ENCODE measurements around the gene OTOS.

The OTOS gene

DNA sequence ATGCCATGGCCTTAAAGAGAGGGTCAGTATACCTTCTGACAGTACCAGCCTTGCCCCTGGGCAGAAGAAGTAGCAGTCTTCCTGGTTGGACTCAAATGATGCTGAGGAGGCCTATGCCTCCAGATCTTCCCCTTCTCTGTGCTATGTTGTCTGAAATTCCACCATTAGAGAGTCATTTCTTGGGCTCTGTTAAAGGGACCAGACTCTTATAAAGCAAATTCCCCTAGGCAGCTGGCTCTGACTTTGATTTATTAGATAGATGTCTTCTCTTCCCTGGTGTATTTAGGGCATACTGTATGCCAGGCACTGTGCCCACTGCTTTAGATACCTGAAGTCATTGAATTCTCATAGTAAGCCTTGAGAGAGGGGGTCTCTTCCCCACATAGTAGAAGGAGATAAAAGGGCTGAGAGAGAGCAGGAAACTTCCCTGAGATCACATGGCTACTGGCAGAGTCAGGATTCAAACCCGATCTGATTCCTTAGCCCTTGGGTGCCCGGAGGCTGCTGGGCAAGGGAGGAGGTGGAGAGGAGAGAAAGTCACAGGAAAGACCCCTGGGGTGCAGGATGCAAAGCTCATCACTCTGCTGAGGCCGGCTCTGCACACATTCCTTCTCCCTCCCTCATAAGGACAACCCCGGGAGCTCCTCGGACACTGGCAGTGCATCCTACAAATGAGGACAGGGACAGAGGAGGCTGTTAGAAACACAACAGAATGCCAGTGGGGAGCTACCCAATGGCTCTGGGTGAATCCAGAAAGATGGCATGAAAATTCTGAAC is 27.4 kb downstream of the OTOS start:
- no peaks in the 10 kb centered on the region for H3K9me2 ChIP-seq (replicated peaks; ENCODE audit: control insufficient read depth, low read length)
- no peak for TF ChIP-seq EZH2phosphoT487 (IDR thresholded peaks at IDR 0.05; ENCODE audit: borderline replicate concordance, low read length)
- TF ChIP-seq, protein P1, sequence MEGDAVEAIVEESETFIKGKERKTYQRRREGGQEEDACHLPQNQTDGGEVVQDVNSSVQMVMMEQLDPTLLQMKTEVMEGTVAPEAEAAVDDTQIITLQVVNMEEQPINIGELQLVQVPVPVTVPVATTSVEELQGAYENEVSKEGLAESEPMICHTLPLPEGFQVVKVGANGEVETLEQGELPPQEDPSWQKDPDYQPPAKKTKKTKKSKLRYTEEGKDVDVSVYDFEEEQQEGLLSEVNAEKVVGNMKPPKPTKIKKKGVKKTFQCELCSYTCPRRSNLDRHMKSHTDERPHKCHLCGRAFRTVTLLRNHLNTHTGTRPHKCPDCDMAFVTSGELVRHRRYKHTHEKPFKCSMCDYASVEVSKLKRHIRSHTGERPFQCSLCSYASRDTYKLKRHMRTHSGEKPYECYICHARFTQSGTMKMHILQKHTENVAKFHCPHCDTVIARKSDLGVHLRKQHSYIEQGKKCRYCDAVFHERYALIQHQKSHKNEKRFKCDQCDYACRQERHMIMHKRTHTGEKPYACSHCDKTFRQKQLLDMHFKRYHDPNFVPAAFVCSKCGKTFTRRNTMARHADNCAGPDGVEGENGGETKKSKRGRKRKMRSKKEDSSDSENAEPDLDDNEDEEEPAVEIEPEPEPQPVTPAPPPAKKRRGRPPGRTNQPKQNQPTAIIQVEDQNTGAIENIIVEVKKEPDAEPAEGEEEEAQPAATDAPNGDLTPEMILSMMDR (IDR thresholded peaks at IDR 0.05; ENCODE audit: low read depth, low read length, poor library complexity, severe bottlenecking): no peak
- no peak overlapping the region for H3K4me2 ChIP-seq (ENCODE audit: low read length)
- no peak overlapping the region for H3K4me3 ChIP-seq (ENCODE audit: low read length)
- no peaks in the 10 kb centered on the region for H3K79me2 ChIP-seq (ENCODE audit: control insufficient read depth, low read length)
- no peaks in the 10 kb centered on the region for H3K36me3 ChIP-seq (ENCODE audit: control insufficient read depth, low read length)
- no peaks in the 10 kb centered on the region; the same call in none of the 2 replicates for H3K27me3 ChIP-seq (ENCODE audit: control insufficient read depth, low read length)
- H3K27ac ChIP-seq (ENCODE audit: low read depth, low read length): no peak overlapping the region
- H3K9me3 ChIP-seq (ENCODE audit: control insufficient read depth, insufficient read depth, low read length): no peaks in the 10 kb centered on the region
- H4K20me1 ChIP-seq (ENCODE audit: control insufficient read depth, insufficient read depth, low read depth, low read length): no peaks in the 10 kb centered on the region
- H3K4me1 ChIP-seq (ENCODE audit: control insufficient read depth, low read length): no peaks in the 10 kb centered on the region
- H3F3A ChIP-seq (ENCODE audit: control insufficient read depth, insufficient read depth): no peaks in the 10 kb centered on the region

DNA sequence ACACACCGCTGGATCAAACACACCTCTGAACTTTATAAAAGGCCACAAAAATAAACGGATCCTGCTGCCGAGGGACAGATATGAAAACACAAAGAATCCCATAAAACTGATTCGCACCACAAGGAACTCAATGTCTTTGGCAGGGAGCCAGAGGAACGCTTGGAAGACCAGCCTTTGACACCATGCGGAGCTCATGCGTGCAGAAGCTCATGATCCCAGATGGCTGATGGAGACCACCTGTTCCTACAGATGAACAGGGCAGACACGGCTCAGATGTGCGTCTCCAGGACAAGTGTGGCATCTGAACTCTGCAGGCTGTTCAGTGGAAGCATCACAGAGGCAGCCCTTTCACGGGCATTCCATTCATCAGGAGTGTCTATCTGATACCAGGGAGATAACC is 29.2 kb downstream of the OTOS start:
- H3K4me3 ChIP-seq (ENCODE audit: low read length): no peak overlapping the region
- no peaks in the 10 kb centered on the region for H3K4me1 ChIP-seq (ENCODE audit: control insufficient read depth, low read length)
- no peak overlapping the region for H3K27ac ChIP-seq (ENCODE audit: low read depth, low read length)
- no peaks in the 10 kb centered on the region for H3F3A ChIP-seq (ENCODE audit: control insufficient read depth, insufficient read depth)
- H3K27me3 ChIP-seq (ENCODE audit: control insufficient read depth, low read length): no peaks in the 10 kb centered on the region; the same call in 1 of the 2 replicates
- no peak for TF ChIP-seq EZH2phosphoT487 (IDR thresholded peaks at IDR 0.05; ENCODE audit: borderline replicate concordance, low read length)
- TF ChIP-seq, protein P1 (IDR thresholded peaks at IDR 0.05; ENCODE audit: low read depth, low read length, poor library complexity, severe bottlenecking): no peak
- no peaks in the 10 kb centered on the region for H3K9me2 ChIP-seq (replicated peaks; ENCODE audit: control insufficient read depth, low read length)
- no peaks in the 10 kb centered on the region for H3K36me3 ChIP-seq (ENCODE audit: control insufficient read depth, low read length)
- no peaks in the 10 kb centered on the region for H3K79me2 ChIP-seq (ENCODE audit: control insufficient read depth, low read length)
- no peak overlapping the region for H3K4me2 ChIP-seq (ENCODE audit: low read length)
- no peaks in the 10 kb centered on the region for H4K20me1 ChIP-seq (ENCODE audit: control insufficient read depth, insufficient read depth, low read depth, low read length)
- no peaks in the 10 kb centered on the region for H3K9me3 ChIP-seq (ENCODE audit: control insufficient read depth, insufficient read depth, low read length)

DNA sequence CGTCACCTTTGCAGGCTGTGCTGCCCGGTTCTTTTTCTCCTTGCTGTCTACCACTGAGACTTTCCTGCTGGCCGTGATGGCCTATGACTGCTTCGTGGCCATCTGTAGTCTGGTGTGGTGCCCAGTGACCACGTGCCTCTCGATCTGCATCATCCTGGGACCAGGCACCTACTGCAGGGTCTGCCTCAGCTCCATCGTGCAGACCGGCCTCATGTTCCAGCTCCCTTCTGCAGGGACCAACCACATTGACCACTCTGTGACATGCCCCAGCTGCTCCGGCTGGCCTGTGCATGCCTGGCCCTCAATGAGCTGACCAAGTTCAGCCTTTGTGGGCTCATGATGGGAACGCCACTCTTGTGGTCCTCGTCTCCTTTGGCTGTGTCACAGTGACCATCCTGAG is 31.1 kb downstream of the OTOS start:
- no peaks in the 10 kb centered on the region; the same call in 1 of the 2 replicates for H3K27me3 ChIP-seq (ENCODE audit: control insufficient read depth, low read length)
- H3K4me1 ChIP-seq (ENCODE audit: control insufficient read depth, low read length): no peaks in the 10 kb centered on the region
- H3K79me2 ChIP-seq (ENCODE audit: control insufficient read depth, low read length): no peaks in the 10 kb centered on the region
- H3K36me3 ChIP-seq (ENCODE audit: control insufficient read depth, low read length): no peaks in the 10 kb centered on the region
- no peaks in the 10 kb centered on the region for H3K9me3 ChIP-seq (ENCODE audit: control insufficient read depth, insufficient read depth, low read length)
- H3F3A ChIP-seq (ENCODE audit: control insufficient read depth, insufficient read depth): no peaks in the 10 kb centered on the region
- H3K4me2 ChIP-seq (ENCODE audit: low read length): no peak overlapping the region
- no peak overlapping the region for H3K4me3 ChIP-seq (ENCODE audit: low read length)
- no peaks in the 10 kb centered on the region for H4K20me1 ChIP-seq (ENCODE audit: control insufficient read depth, insufficient read depth, low read depth, low read length)
- no peak overlapping the region for H3K27ac ChIP-seq (ENCODE audit: low read depth, low read length)
- TF ChIP-seq EZH2phosphoT487 (IDR thresholded peaks at IDR 0.05; ENCODE audit: borderline replicate concordance, low read length): no peak
- TF ChIP-seq, protein P1 (IDR thresholded peaks at IDR 0.05; ENCODE audit: low read depth, low read length, poor library complexity, severe bottlenecking): no peak
- no peaks in the 10 kb centered on the region for H3K9me2 ChIP-seq (replicated peaks; ENCODE audit: control insufficient read depth, low read length)
